Measurements from ENCODE around the gene UBXN11. TPM values are rescaled to one million over a fixed set of nuclear protein-coding genes. Genes with fewer than 3 reads are reported as not detected.

The UBXN11 gene
- total RNA-seq, 4 donors from 2014 or later = 7.1 to 13.3 (median 10.1) TPM

GRCh38 chr1:26350343-26350700, 43.9 kb upstream of the UBXN11 start:
- H3K4me3 ChIP-seq = no peak overlapping the region
- no peaks in the 10 kb centered on the region for H3K36me3 ChIP-seq
- H3K27me3 ChIP-seq = peaks cover 0 to 27% (median 2%) of the 10 kb centered on the region in 4 donors
- WGBS = 67% methylated on average over 2 of the region's 2 CpGs
- H3K27ac ChIP-seq (replicated peaks in 1 of 4) = no peak overlapping the region
- no peak for TF ChIP-seq CTCF (IDR thresholded peaks at IDR 0.05)
- no peak for TF ChIP-seq EP300 (IDR thresholded peaks at IDR 0.05)
- TF ChIP-seq POLR2AphosphoS5 (IDR thresholded peaks at IDR 0.05) = no peak
- TF ChIP-seq POLR2A (IDR thresholded peaks at IDR 0.05; ENCODE audit: low read depth) = no peak
- no peaks in the 10 kb centered on the region for H3K9me3 ChIP-seq
- DNase-seq (ENCODE audit: extremely low spot score) = no peak
- no peaks in the 10 kb centered on the region for H3K4me1 ChIP-seq
- intact Hi-C loops (cut with DNase I) = no loop called here

- H3K36me3 ChIP-seq = no peaks in the 10 kb centered on the region
- H3K27me3 ChIP-seq = peaks cover 0 to 27% (median 0%) of the 10 kb centered on the region in 4 donors
- 73% methylated on average over 4 of the region's 5 CpGs for WGBS
- intact Hi-C loops (cut with DNase I) = no loop called here
- DNase-seq (ENCODE audit: extremely low spot score) = no peak
- no peaks in the 10 kb centered on the region for H3K9me3 ChIP-seq
- no peaks in the 10 kb centered on the region for H3K4me1 ChIP-seq
- H3K4me3 ChIP-seq = no peak overlapping the region
- TF ChIP-seq POLR2A (IDR thresholded peaks at IDR 0.05; ENCODE audit: low read depth) = no peak
- TF ChIP-seq POLR2AphosphoS5 (IDR thresholded peaks at IDR 0.05) = no peak
- TF ChIP-seq EP300 (IDR thresholded peaks at IDR 0.05) = no peak
- TF ChIP-seq CTCF (IDR thresholded peaks at IDR 0.05) = no peak
- H3K27ac ChIP-seq (replicated peaks in 1 of 4) = no peak overlapping the region
Observed at GRCh38 chr1:26349877-26350244, 43.4 kb upstream of the UBXN11 start.

DNA sequence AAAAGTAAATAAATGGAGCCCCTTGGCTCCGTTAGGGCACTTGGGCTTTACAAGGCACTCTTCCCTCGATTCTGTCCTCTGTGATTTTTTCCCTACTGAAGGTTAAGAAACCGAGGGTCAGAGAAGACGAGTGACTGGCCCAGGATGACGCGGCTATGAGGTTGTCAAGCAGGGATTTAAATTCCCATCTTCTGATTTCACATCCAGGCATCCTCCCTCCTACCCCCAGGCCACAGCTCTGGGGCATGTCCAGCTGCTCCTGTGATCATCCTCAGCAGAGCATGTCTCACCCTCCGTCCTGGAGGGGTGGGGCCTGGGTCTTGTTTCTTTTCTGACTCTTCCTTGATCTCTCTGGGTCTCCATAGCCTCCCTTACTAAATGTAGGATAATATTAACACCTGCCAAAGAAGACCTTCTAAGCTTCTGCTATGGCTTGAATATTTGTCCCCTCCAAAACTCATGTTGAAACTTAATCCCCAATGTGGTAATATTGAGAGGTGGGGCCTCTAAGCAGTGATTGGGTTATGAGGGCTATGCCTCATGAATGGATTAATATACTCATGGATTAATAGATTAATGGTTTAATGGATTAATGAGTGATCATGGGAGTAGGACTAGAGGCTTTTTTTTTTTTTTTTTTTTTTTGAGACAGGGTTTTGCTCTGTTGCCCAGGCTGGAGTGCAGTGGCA, 42.9 kb upstream of the UBXN11 start:
- H3K4me1 ChIP-seq = no peaks in the 10 kb centered on the region
- no peak for DNase-seq (ENCODE audit: extremely low spot score)
- H3K4me3 ChIP-seq = no peak overlapping the region
- no peak overlapping the region for H3K27ac ChIP-seq (replicated peaks in 1 of 4)
- 84% methylated on average over 7 of the region's 7 CpGs for WGBS
- intact Hi-C loops (cut with DNase I) = no loop called here
- peaks cover 0 to 27% (median 0%) of the 10 kb centered on the region in 4 donors for H3K27me3 ChIP-seq
- no peaks in the 10 kb centered on the region for H3K36me3 ChIP-seq
- TF ChIP-seq POLR2A (IDR thresholded peaks at IDR 0.05; ENCODE audit: low read depth) (no peak), EP300 (IDR thresholded peaks at IDR 0.05) (no peak), CTCF (IDR thresholded peaks at IDR 0.05) (no peak), POLR2AphosphoS5 (IDR thresholded peaks at IDR 0.05) (no peak)
- no peaks in the 10 kb centered on the region for H3K9me3 ChIP-seq

GRCh38 chr1:26346274-26347033, 40.0 kb upstream of the UBXN11 start:
- Histone ChIP-seq H3K36me3 (no peaks in the 10 kb centered on the region), H3K27me3 (peaks cover 0 to 32% (median 0%) of the 10 kb centered on the region in 4 donors), H3K9me3 (no peaks in the 10 kb centered on the region), H3K27ac (replicated peaks in 1 of 4) (no peak overlapping the region), H3K4me3 (no peak overlapping the region), H3K4me1 (no peaks in the 10 kb centered on the region)
- TF ChIP-seq EP300 (IDR thresholded peaks at IDR 0.05) (no peak), CTCF (IDR thresholded peaks at IDR 0.05) (no peak), POLR2AphosphoS5 (IDR thresholded peaks at IDR 0.05) (no peak), POLR2A (IDR thresholded peaks at IDR 0.05; ENCODE audit: low read depth) (no peak)
- WGBS = 55% methylated on average over 9 of the region's 10 CpGs
- intact Hi-C loops (cut with DNase I) = no loop called here
- no peak for DNase-seq (ENCODE audit: extremely low spot score)

Data from esophagus muscularis mucosa (tissue), 4 donors.